Omental fat pad (tissue), 4 donors: ENCODE measurements around the gene BMP6. TPM values are rescaled to one million over a fixed set of nuclear protein-coding genes. Genes with fewer than 3 reads are reported as not detected.
A peak's percentile ranks its signal among the peaks of the same experiment; 100 is the strongest.

Source experiments
- ATAC-seq: fragments of 150-250 bp; one replicate; pipeline ENCODE4 v1.9.1; 2016; ENCODE audit warnings: mild to moderate bottlenecking, moderate library complexity; ENCODE audit not compliant: low FRiP score
- DNase-seq: peaks from one replicate; pipeline ENCODE4 v3.0.0-alpha.2; 2019; ENCODE audit warnings: low spot score
- total RNA-seq, 4 donors: library from RNA; depleted of rRNA; stranded (reverse); fragments of >200 nt; gene quantifications; one replicate each; pipeline ENCODE4 v1.1.0, GENCODE V29; 2016
- TF ChIP-seq, protein P1 (sequence below), 3 donors: fragments of 450-650 bp; IDR thresholded peaks; one replicate each; pipeline ENCODE4 v1.5.1; 2016 to 2017; ENCODE audit warnings: antibody characterized with exemption in 3 of 3, mild to moderate bottlenecking in 3 of 3, moderate library complexity in 2 of 3

The BMP6 gene
- total RNA-seq, 4 donors from 2014 or later = 4.6 to 72.2 (median 20.7) TPM

- ATAC-seq (peak; percentile 35), DNase-seq (no peak)
- TF ChIP-seq, protein P1, sequence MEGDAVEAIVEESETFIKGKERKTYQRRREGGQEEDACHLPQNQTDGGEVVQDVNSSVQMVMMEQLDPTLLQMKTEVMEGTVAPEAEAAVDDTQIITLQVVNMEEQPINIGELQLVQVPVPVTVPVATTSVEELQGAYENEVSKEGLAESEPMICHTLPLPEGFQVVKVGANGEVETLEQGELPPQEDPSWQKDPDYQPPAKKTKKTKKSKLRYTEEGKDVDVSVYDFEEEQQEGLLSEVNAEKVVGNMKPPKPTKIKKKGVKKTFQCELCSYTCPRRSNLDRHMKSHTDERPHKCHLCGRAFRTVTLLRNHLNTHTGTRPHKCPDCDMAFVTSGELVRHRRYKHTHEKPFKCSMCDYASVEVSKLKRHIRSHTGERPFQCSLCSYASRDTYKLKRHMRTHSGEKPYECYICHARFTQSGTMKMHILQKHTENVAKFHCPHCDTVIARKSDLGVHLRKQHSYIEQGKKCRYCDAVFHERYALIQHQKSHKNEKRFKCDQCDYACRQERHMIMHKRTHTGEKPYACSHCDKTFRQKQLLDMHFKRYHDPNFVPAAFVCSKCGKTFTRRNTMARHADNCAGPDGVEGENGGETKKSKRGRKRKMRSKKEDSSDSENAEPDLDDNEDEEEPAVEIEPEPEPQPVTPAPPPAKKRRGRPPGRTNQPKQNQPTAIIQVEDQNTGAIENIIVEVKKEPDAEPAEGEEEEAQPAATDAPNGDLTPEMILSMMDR (IDR thresholded peaks at IDR 0.05) = no peak
Measured at GRCh38 chr6:7726416-7727085, 652 bp downstream of the BMP6 start.

- DNase-seq (no peak), ATAC-seq (no peak)
- TF ChIP-seq, protein P1 (IDR thresholded peaks at IDR 0.05) = no peak
Measured at GRCh38 chr6:7727086-7727945, 1.4 kb downstream of the BMP6 start.

- ATAC-seq = no peak
- DNase-seq = no peak
- TF ChIP-seq, protein P1 (IDR thresholded peaks at IDR 0.05) = no peak
Measured at GRCh38 chr6:7727946-7728854, 2.3 kb downstream of the BMP6 start.

DNA sequence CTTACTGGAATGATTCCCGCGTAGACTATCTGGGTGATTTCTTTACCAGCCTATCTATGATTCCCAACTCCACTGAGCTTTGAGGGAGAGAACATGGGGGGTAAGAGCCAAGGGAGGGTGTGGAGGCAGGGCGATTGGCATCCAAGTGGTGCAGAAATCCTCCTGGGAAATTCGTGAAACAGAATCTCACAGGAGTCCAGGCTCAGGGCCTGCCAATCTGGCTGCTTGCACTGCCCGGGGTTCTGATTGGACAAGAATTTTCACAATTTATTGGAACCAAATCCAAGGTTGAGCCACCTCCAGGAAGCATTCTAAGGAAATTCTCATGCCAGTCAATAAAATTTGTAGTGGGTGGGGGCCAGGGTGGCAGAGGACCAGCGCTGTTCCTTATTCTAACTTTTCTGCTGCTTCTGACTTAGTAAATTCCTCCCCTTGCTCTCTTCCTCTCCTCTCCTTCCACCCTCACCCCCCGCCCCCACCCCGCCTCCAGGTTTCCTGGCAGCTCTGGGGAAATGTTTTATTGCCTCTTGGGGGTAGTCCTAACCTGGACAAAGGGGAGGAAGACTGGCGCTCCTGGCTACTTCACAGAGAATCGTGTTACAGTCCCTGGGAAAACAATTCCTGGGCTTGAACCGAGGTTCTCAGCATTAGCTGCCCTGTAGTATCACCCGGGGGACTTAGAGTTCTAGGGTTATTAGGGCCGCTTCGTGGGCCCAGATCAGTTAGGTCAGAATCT lies 3.1 kb downstream of the BMP6 start:
- ATAC-seq = no peak
- TF ChIP-seq, protein P1 (IDR thresholded peaks at IDR 0.05) = no peak

GRCh38 chr6:7730001-7730783 lies 4.3 kb downstream of the BMP6 start:
- no peak for DNase-seq
- no peak for ATAC-seq
- TF ChIP-seq, protein P1 (IDR thresholded peaks at IDR 0.05) = no peak

More for the DNA sequence above, 3.1 kb downstream of the BMP6 start:
- no peak for DNase-seq
